IPS-18c (cell line): Measurements from ENCODE around the gene LRP1-AS.
"Not testable (repeated sequence)": the region's sequence is repeated elsewhere in the genome, so short reads cannot be mapped to it uniquely, and the experiment has no call there.

ENCODE experiments used
- H3K4me3 ChIP-seq: 2 replicates; pipeline ENCODE4 v1.7.0; 2013; ENCODE audit warnings: low read depth, mild to moderate bottlenecking, low read length, moderate library complexity; ENCODE audit not compliant: insufficient read depth
- H3K9me3 ChIP-seq: one replicate; pipeline ENCODE4 v1.6.1; 2013; ENCODE audit warnings: mild to moderate bottlenecking, low read length, moderate library complexity; ENCODE audit not compliant: control insufficient read depth, insufficient read depth

LRP1-AS gene

GRCh38 chr12:57134949-57135348 lies 12.5 kb downstream of the LRP1-AS start:
- no peaks in the 10 kb centered on the region for H3K9me3 ChIP-seq
- 0 out of 2 replicates have a peak overlapping the region, but pooled peaks have one; percentile 4 for H3K4me3 ChIP-seq

- no peak overlapping the region for H3K4me3 ChIP-seq
- H3K9me3 ChIP-seq: no peaks in the 10 kb centered on the region
These were observed 13.5 kb downstream of the LRP1-AS start for GRCh38 chr12:57133916-57134315.

- Histone ChIP-seq H3K4me3 (no peak overlapping the region), H3K9me3 (no peaks in the 10 kb centered on the region)
These were observed 14.3 kb downstream of the LRP1-AS start for GRCh38 chr12:57133013-57133569.

- 0 out of 2 replicates have a peak overlapping the region, but pooled peaks have one; percentile 16 for H3K4me3 ChIP-seq
These were observed 15.3 kb downstream of the LRP1-AS start for GRCh38 chr12:57131896-57132744.

GRCh38 chr12:57130941-57131340 lies 16.5 kb downstream of the LRP1-AS start:
- no peaks in the 10 kb centered on the region for H3K9me3 ChIP-seq
- no peak overlapping the region for H3K4me3 ChIP-seq

More at GRCh38 chr12:57131896-57132744, 15.3 kb downstream of the LRP1-AS start:
- H3K9me3 ChIP-seq: no peaks in the 10 kb centered on the region

GRCh38 chr12:57129889-57130288 lies 17.5 kb downstream of the LRP1-AS start:
- H3K9me3 ChIP-seq: no peaks in the 10 kb centered on the region
- H3K4me3 ChIP-seq: peak overlapping the region; percentile 80

- Histone ChIP-seq H3K9me3 (no peaks in the 10 kb centered on the region), H3K4me3 (peak overlapping the region; percentile 80)
These were observed 18.0 kb downstream of the LRP1-AS start for GRCh38 chr12:57129321-57129842.

- Histone ChIP-seq H3K4me3 (peak overlapping the region; percentile 80), H3K9me3 (no peaks in the 10 kb centered on the region)
These were observed 18.7 kb downstream of the LRP1-AS start for GRCh38 chr12:57128519-57129247.

- no peaks in the 10 kb centered on the region for H3K9me3 ChIP-seq
- peak within 1 kb of the TSS; percentile 91 for H3K4me3 ChIP-seq
These were observed 19.5 kb downstream of the LRP1-AS start, which contains the start of gene LRP1 for GRCh38 chr12:57127726-57128518. LRP1 (plus strand) TSS chr12:57128483; CDS start chr12:57128965, 482 bp downstream.

- no peaks in the 10 kb centered on the region for H3K9me3 ChIP-seq
- peak overlapping the region; percentile 91 for H3K4me3 ChIP-seq
These were observed 20.2 kb downstream of the LRP1-AS start for GRCh38 chr12:57127101-57127725.

- no peak overlapping the region; the same call in 1 of the 2 replicates for H3K4me3 ChIP-seq
- H3K9me3 ChIP-seq: no peaks in the 10 kb centered on the region
These were observed 20.9 kb downstream of the LRP1-AS start for GRCh38 chr12:57126561-57126960.

GRCh38 chr12:57126061-57126460 lies 21.4 kb downstream of the LRP1-AS start:
- Histone ChIP-seq H3K9me3 (no peaks in the 10 kb centered on the region), H3K4me3 (no peak overlapping the region)

- H3K4me3 ChIP-seq: no peak overlapping the region
- H3K9me3 ChIP-seq: no peaks in the 10 kb centered on the region
These were observed 23.1 kb downstream of the LRP1-AS start for GRCh38 chr12:57124261-57124877.

- Histone ChIP-seq H3K4me3 (no peak overlapping the region), H3K9me3 (no peaks in the 10 kb centered on the region)
These were observed 23.6 kb downstream of the LRP1-AS start for GRCh38 chr12:57123813-57124212.

GRCh38 chr12:57120718-57121117 lies 26.7 kb downstream of the LRP1-AS start:
- H3K4me3 ChIP-seq: not testable (repeated sequence)

More at GRCh38 chr12:57120718-57121117, 26.7 kb downstream of the LRP1-AS start:
- not testable (repeated sequence) for H3K9me3 ChIP-seq
